K562 (cell line): Measurements from ENCODE around the gene MLST8. TPM values are rescaled to one million over a fixed set of nuclear protein-coding genes. Genes with fewer than 3 reads are reported as not detected.

Source experiments
- CBFB ChIP-seq: sonication (generic); formaldehyde crosslinking; IDR thresholded peaks from 2 replicates; pipeline ENCODE4 v1.4.0; 2020; ENCODE audit warnings: mild to moderate bottlenecking, missing genetic modification reagents
- HES1 ChIP-seq: fragments of 450-650 bp; IDR thresholded peaks from 2 replicates; pipeline ENCODE4 v1.6.1; 2016; ENCODE audit warnings: low read depth, mild to moderate bottlenecking, moderate library complexity
- ILK ChIP-seq: fragments of 450-650 bp; IDR thresholded peaks from 2 replicates; pipeline ENCODE4 v1.6.1; 2016; ENCODE audit warnings: missing genetic modification characterization, low read depth, mild to moderate bottlenecking, missing compliant biosample characterization, moderate library complexity, borderline replicate concordance
- PCBP1 ChIP-seq: fragments of 200-400 bp; formaldehyde crosslinking; IDR thresholded peaks from 2 replicates; pipeline ENCODE4 v1.6.1; 2018; ENCODE audit warnings: mild to moderate bottlenecking, low read depth, low read length; ENCODE audit not compliant: poor library complexity, severe bottlenecking
- POLR2A ChIP-seq: fragments of 450-650 bp; conservative IDR thresholded peaks from 2 replicates; pipeline ENCODE4 v1.6.1; 2016
- POLR3A ChIP-seq: IDR thresholded peaks from 2 replicates; pipeline ENCODE4 v1.6.1; 2011; ENCODE audit warnings: borderline replicate concordance, mild to moderate bottlenecking, moderate library complexity; ENCODE audit not compliant: insufficient read length, insufficient read depth; ENCODE audit errors: extremely low read depth
- PURB ChIP-seq: sonication (generic); formaldehyde crosslinking; IDR thresholded peaks from 2 replicates; pipeline ENCODE4 v1.9.0; 2021; ENCODE audit warnings: low read depth, mild to moderate bottlenecking, missing genetic modification reagents
- RBM14 ChIP-seq: fragments of 200-400 bp; formaldehyde crosslinking; IDR thresholded peaks from 2 replicates; pipeline ENCODE4 v1.6.1; 2018; ENCODE audit warnings: low read depth, mild to moderate bottlenecking, low read length, moderate library complexity, borderline replicate concordance; ENCODE audit not compliant: insufficient read depth
- SRSF7 ChIP-seq: fragments of 200-400 bp; formaldehyde crosslinking; optimal IDR thresholded peaks from 2 replicates; pipeline ENCODE3; 2017; ENCODE audit warnings: mild to moderate bottlenecking, low read depth, low read length
- TRIM24 ChIP-seq, 2 experiments: fragments of 450-650 bp; IDR thresholded peaks; 2 replicates each; pipeline ENCODE4 v1.6.1; 2016
- ZNF24 ChIP-seq: fragments of 450-650 bp; IDR thresholded peaks from 2 replicates; pipeline ENCODE4 v1.6.1; 2016
- ZNF75A ChIP-seq: fragments of 450-650 bp; formaldehyde crosslinking; IDR thresholded peaks from 2 replicates; pipeline ENCODE4 v1.4.0; 2020; ENCODE audit warnings: mild to moderate bottlenecking
- polyA plus RNA-seq, 8 experiments: library from polyadenylated mRNA; depleted of rRNA in 4 of 8; stranded (reverse) in 5 of 8; unstranded in 3 of 8; fragments of >200 nt; fragmentation: Nextera tagmentation in 2 of 8; fragmentation: Illumina TruSeq in 1 of 8; extraction: Ambion mirVana in 2 of 8; extraction: Trizol in 1 of 8; gene quantifications; 2 replicates each; pipeline versions ENCODE4 v1.2.1 to v1.2.3, GENCODE V29; 2011 to 2014; ENCODE audit warnings: inconsistent platforms in 1 of 8, missing spikeins in 1 of 8
- total RNA-seq, 7 experiments: library from RNA; depleted of rRNA in 6 of 7; stranded (reverse); fragments of >200 nt in 6 of 7; fragmentation: Illumina TruSeq in 2 of 7; extraction: Trizol in 2 of 7; gene quantifications; 2 replicates each; pipeline versions ENCODE4 v1.2.1 to v1.2.3, GENCODE V29; 2011 to 2021; ENCODE audit warnings: low replicate concordance in 1 of 7
- TF ChIP-seq, protein P1 (sequence below): sonication (generic); formaldehyde crosslinking; IDR thresholded peaks from 2 replicates; pipeline ENCODE4 v1.8.1; 2023; ENCODE audit warnings: mild to moderate bottlenecking, missing genetic modification reagents
- TF ChIP-seq, protein P2 (sequence below): fragments of 250-450 bp; sonication (Bioruptor Pico); IDR thresholded peaks from 2 replicates; pipeline ENCODE4 v1.5.0; 2021; ENCODE audit warnings: mild to moderate bottlenecking, borderline replicate concordance
- TF ChIP-seq, protein P3 (sequence below): fragments of 450-650 bp; formaldehyde crosslinking; IDR thresholded peaks from 2 replicates; pipeline ENCODE4 v1.4.0; 2020; ENCODE audit warnings: mild to moderate bottlenecking, moderate library complexity
- TF ChIP-seq, protein P4 (sequence below): sonication (generic); formaldehyde crosslinking; IDR thresholded peaks from 2 replicates; pipeline ENCODE4 v1.8.1; 2023; ENCODE audit warnings: mild to moderate bottlenecking, missing genetic modification reagents
- TF ChIP-seq, protein P5 (sequence below): fragments of 450-650 bp; IDR thresholded peaks from 2 replicates; pipeline ENCODE4 v1.6.1; 2017; ENCODE audit warnings: antibody characterized with exemption

MLST8 gene
- total and polyA plus RNA-seq, 9 of the 15 experiments (the other 6 are each of a cell fraction or from before 2014, with no cell fraction given): 1.5 to 116 (median 43.3) TPM

- TF ChIP-seq, protein P1, sequence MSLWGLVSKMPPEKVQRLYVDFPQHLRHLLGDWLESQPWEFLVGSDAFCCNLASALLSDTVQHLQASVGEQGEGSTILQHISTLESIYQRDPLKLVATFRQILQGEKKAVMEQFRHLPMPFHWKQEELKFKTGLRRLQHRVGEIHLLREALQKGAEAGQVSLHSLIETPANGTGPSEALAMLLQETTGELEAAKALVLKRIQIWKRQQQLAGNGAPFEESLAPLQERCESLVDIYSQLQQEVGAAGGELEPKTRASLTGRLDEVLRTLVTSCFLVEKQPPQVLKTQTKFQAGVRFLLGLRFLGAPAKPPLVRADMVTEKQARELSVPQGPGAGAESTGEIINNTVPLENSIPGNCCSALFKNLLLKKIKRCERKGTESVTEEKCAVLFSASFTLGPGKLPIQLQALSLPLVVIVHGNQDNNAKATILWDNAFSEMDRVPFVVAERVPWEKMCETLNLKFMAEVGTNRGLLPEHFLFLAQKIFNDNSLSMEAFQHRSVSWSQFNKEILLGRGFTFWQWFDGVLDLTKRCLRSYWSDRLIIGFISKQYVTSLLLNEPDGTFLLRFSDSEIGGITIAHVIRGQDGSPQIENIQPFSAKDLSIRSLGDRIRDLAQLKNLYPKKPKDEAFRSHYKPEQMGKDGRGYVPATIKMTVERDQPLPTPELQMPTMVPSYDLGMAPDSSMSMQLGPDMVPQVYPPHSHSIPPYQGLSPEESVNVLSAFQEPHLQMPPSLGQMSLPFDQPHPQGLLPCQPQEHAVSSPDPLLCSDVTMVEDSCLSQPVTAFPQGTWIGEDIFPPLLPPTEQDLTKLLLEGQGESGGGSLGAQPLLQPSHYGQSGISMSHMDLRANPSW (CRISPR knock-in tag): no peak
- TF ChIP-seq POLR3A: no peak
- no peak for TF ChIP-seq PCBP1
- TF ChIP-seq HES1: no peak
- TF ChIP-seq, protein P2, sequence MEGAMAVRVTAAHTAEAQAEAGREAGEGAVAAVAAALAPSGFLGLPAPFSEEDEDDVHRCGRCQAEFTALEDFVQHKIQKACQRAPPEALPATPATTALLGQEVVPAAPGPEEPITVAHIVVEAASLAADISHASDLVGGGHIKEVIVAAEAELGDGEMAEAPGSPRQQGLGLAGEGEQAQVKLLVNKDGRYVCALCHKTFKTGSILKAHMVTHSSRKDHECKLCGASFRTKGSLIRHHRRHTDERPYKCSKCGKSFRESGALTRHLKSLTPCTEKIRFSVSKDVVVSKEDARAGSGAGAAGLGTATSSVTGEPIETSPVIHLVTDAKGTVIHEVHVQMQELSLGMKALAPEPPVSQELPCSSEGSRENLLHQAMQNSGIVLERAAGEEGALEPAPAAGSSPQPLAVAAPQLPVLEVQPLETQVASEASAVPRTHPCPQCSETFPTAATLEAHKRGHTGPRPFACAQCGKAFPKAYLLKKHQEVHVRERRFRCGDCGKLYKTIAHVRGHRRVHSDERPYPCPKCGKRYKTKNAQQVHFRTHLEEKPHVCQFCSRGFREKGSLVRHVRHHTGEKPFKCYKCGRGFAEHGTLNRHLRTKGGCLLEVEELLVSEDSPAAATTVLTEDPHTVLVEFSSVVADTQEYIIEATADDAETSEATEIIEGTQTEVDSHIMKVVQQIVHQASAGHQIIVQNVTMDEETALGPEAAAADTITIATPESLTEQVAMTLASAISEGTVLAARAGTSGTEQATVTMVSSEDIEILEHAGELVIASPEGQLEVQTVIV (CRISPR knock-in tag): 0 out of 2 replicates have a peak, but pooled peaks have one; percentile 3
- TF ChIP-seq RBM14: 0 out of 2 replicates have a peak, but pooled peaks have one; percentile 59
- TF ChIP-seq ZNF24: no peak
- TF ChIP-seq ILK (tag): no peak
- TF ChIP-seq CBFB (CRISPR knock-in tag): no peak
- TF ChIP-seq PURB: no peak
- TF ChIP-seq, protein P3, sequence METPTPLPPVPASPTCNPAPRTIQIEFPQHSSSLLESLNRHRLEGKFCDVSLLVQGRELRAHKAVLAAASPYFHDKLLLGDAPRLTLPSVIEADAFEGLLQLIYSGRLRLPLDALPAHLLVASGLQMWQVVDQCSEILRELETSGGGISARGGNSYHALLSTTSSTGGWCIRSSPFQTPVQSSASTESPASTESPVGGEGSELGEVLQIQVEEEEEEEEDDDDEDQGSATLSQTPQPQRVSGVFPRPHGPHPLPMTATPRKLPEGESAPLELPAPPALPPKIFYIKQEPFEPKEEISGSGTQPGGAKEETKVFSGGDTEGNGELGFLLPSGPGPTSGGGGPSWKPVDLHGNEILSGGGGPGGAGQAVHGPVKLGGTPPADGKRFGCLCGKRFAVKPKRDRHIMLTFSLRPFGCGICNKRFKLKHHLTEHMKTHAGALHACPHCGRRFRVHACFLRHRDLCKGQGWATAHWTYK: no peak
- TF ChIP-seq POLR2A: peak; percentile 50
- TF ChIP-seq, protein P4, sequence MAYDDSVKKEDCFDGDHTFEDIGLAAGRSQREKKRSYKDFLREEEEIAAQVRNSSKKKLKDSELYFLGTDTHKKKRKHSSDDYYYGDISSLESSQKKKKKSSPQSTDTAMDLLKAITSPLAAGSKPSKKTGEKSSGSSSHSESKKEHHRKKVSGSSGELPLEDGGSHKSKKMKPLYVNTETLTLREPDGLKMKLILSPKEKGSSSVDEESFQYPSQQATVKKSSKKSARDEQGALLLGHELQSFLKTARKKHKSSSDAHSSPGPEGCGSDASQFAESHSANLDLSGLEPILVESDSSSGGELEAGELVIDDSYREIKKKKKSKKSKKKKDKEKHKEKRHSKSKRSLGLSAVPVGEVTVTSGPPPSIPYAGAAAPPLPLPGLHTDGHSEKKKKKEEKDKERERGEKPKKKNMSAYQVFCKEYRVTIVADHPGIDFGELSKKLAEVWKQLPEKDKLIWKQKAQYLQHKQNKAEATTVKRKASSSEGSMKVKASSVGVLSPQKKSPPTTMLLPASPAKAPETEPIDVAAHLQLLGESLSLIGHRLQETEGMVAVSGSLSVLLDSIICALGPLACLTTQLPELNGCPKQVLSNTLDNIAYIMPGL (CRISPR knock-in tag): no peak
- TF ChIP-seq TRIM24 (IDR thresholded peaks at IDR 0.05): no peak
- TF ChIP-seq, protein P5, sequence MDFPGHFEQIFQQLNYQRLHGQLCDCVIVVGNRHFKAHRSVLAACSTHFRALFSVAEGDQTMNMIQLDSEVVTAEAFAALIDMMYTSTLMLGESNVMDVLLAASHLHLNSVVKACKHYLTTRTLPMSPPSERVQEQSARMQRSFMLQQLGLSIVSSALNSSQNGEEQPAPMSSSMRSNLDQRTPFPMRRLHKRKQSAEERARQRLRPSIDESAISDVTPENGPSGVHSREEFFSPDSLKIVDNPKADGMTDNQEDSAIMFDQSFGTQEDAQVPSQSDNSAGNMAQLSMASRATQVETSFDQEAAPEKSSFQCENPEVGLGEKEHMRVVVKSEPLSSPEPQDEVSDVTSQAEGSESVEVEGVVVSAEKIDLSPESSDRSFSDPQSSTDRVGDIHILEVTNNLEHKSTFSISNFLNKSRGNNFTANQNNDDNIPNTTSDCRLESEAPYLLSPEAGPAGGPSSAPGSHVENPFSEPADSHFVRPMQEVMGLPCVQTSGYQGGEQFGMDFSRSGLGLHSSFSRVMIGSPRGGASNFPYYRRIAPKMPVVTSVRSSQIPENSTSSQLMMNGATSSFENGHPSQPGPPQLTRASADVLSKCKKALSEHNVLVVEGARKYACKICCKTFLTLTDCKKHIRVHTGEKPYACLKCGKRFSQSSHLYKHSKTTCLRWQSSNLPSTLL: no peak
- TF ChIP-seq ZNF75A (CRISPR knock-in tag): no peak
- no peak for TF ChIP-seq SRSF7
Observed at GRCh38 chr16:2235695-2236336, 30.6 kb downstream of the MLST8 start (continued).
